K562 (cell line): ENCODE data around the gene SOX6. TPM values are rescaled to one million over a fixed set of nuclear protein-coding genes. Genes with fewer than 3 reads are reported as not detected.

ENCODE experiments used
- ATAC-seq: fragments of 200-7000 bp; cut with Tn5 transposase; 3 replicates; pipeline ENCODE4 v1.9.1; 2020; ENCODE audit warnings: moderate library complexity
- BruUV-seq: library from RNA; stranded (reverse); fragments of 400-500 nt; replicated peaks from 2 replicates; lab custom pipeline; 2021; lab: Mats Ljungman, UMichigan
- CTCF ChIA-PET: fragments of 300-600 bp; formaldehyde crosslinking; extraction: SDS; loops from one replicate; lab custom pipeline; 2021; ENCODE audit warnings: low intra/inter-chr PET ratio; lab: Yijun Ruan, JAX
- POLR2A ChIA-PET: fragments of 300-600, 350-650 bp; sonication (Branson Sonifier 250); formaldehyde crosslinking; extraction: SDS; loops from one replicate; lab custom pipeline; 2021; ENCODE audit warnings: antibody characterized with exemption, inconsistent platforms; lab: Yijun Ruan, JAX
- DNase-seq, 4 experiments: peaks; one replicate each; pipeline versions ENCODE4 v3.0.0 to v3.0.0-alpha.2; 2011 to 2018; ENCODE audit warnings: low spot score in 3 of 4, mixed read lengths in 3 of 4; ENCODE audit errors: extremely low read depth in 1 of 4
- FAIRE-seq: peaks from 2 replicates; lab custom pipeline; 2011; peaks lifted over from hg19 to GRCh38; lab: Jason Lieb, UNC
- H2AFZ ChIP-seq: 2 replicates; pipeline ENCODE4 v1.6.0; 2011; ENCODE audit warnings: low read depth, low read length, control low read depth, inconsistent platforms
- H3K27ac ChIP-seq: fragments of 200-600 bp; 3 replicates; pipeline ENCODE4 v1.8.0; 2011; ENCODE audit warnings: low read depth, mild to moderate bottlenecking, control low read depth, inconsistent platforms, low read length, moderate library complexity, mixed read lengths; ENCODE audit errors: extremely low read depth
- H3K27me3 ChIP-seq, 2 experiments: fragments of 300-600 bp in 1 of 2; 2 replicates in 1 of 2; 3 replicates in 1 of 2; pipeline versions ENCODE4 v1.6.0 to v1.8.0; 2011; ENCODE audit warnings: inconsistent platforms in 2 of 2, low read length in 2 of 2, mild to moderate bottlenecking in 1 of 2, mixed read lengths in 1 of 2, moderate library complexity in 1 of 2; ENCODE audit not compliant: control insufficient read depth in 2 of 2, insufficient read depth in 2 of 2
- H3K36me3 ChIP-seq: fragments of 300-600 bp; 3 replicates; pipeline ENCODE4 v1.8.0; 2011; ENCODE audit warnings: mild to moderate bottlenecking, low read length, inconsistent platforms; ENCODE audit not compliant: control insufficient read depth, insufficient read depth
- H3K4me1 ChIP-seq, 2 experiments: fragments of 200-600 bp in 1 of 2; replicated peaks in 1 of 2; 2 replicates in 1 of 2; 3 replicates in 1 of 2; pipeline versions ENCODE4 v1.5.1 to v1.8.0; 2011; ENCODE audit warnings: inconsistent platforms in 2 of 2, low read length in 2 of 2, mild to moderate bottlenecking in 1 of 2, mixed read lengths in 1 of 2, moderate library complexity in 1 of 2; ENCODE audit not compliant: control insufficient read depth in 2 of 2, insufficient read depth in 2 of 2
- H3K4me2 ChIP-seq: 2 replicates; pipeline ENCODE4 v1.6.1; 2011; ENCODE audit warnings: low read length, control low read depth, inconsistent platforms, mixed read lengths; ENCODE audit not compliant: insufficient read depth
- H3K4me3 ChIP-seq: fragments of 200-600 bp; sonication (generic), shearing (Covaris generic); 2 replicates; pipeline ENCODE4 v1.5.1; 2016; ENCODE audit warnings: control low read depth, inconsistent platforms
- H3K79me2 ChIP-seq: fragments of 200-600 bp; 3 replicates; pipeline ENCODE4 v1.8.0; 2011; ENCODE audit warnings: low read length, inconsistent platforms; ENCODE audit not compliant: control insufficient read depth, insufficient read depth
- H3K9ac ChIP-seq, 2 experiments: 2 replicates each; pipeline versions ENCODE4 v1.6.0 to v1.6.1; 2011; ENCODE audit warnings: low read depth in 2 of 2, low read length in 2 of 2, control low read depth in 1 of 2, inconsistent platforms in 1 of 2, mild to moderate bottlenecking in 1 of 2, mixed read lengths in 1 of 2; ENCODE audit not compliant: insufficient read depth in 1 of 2
- H3K9me1 ChIP-seq: one replicate; pipeline ENCODE4 v1.6.0; 2011; ENCODE audit warnings: inconsistent platforms, mild to moderate bottlenecking, low read length, moderate library complexity; ENCODE audit not compliant: control insufficient read depth, insufficient read depth
- H3K9me3 ChIP-seq: replicated peaks from 2 replicates; pipeline ENCODE4 v1.5.1; 2011; ENCODE audit warnings: low read depth, low read length, inconsistent platforms; ENCODE audit not compliant: control insufficient read depth, insufficient read depth
- H4K20me1 ChIP-seq: replicated peaks from 2 replicates; pipeline ENCODE4 v1.6.1; 2011; ENCODE audit warnings: low read length, inconsistent platforms, mixed read lengths; ENCODE audit not compliant: control insufficient read depth, insufficient read depth
- CEBPB ChIP-seq: fragments of 450-650 bp; IDR thresholded peaks from 2 replicates; pipeline ENCODE4 v1.6.1; 2016; ENCODE audit warnings: missing genetic modification characterization, missing compliant biosample characterization
- CEBPG ChIP-seq, 3 experiments: fragments of 200-800 bp in 1 of 3; sonication (Bioruptor generic) in 1 of 3; sonication (generic) in 1 of 3; formaldehyde crosslinking in 1 of 3; IDR thresholded peaks in 2 of 3; conservative IDR thresholded peaks in 1 of 3; 2 replicates each; pipeline versions ENCODE4 v1.6.1 to v1.8.0; 2016 to 2022; ENCODE audit warnings: missing compliant biosample characterization in 2 of 3, missing genetic modification characterization in 2 of 3, mild to moderate bottlenecking in 1 of 3, missing genetic modification reagents in 1 of 3
- COPS2 ChIP-seq: fragments of 450-650 bp; conservative IDR thresholded peaks from 2 replicates; pipeline ENCODE4 v1.6.1; 2016; ENCODE audit warnings: mild to moderate bottlenecking, moderate library complexity
- EP300 ChIP-seq: IDR thresholded peaks from 2 replicates; pipeline ENCODE4 v1.6.1; 2012; ENCODE audit warnings: low read length, improper control_type of control experiment
- MEIS2 ChIP-seq: fragments of 450-650 bp; IDR thresholded peaks from 2 replicates; pipeline ENCODE4 v1.6.1; 2014; ENCODE audit warnings: mild to moderate bottlenecking; ENCODE audit not compliant: partially characterized antibody
- PBX2 ChIP-seq, 2 experiments: IDR thresholded peaks in 1 of 2; conservative IDR thresholded peaks in 1 of 2; 2 replicates each; pipeline ENCODE4 v1.6.1; 2016; ENCODE audit warnings: low read depth in 2 of 2, mild to moderate bottlenecking in 1 of 2, missing compliant biosample characterization in 1 of 2, missing genetic modification characterization in 1 of 2, moderate library complexity in 1 of 2
- ZBTB7A ChIP-seq: IDR thresholded peaks from 2 replicates; pipeline ENCODE4 v1.6.1; 2011; ENCODE audit warnings: low read depth, mild to moderate bottlenecking, low read length, moderate library complexity, borderline replicate concordance; ENCODE audit not compliant: control insufficient read depth
- in situ Hi-C: fragments of 300-500 bp; cut with MboI; formaldehyde crosslinking; loops from 4 replicates; pipeline ENCODE4 v1.15.0; 2018; ENCODE audit warnings: inconsistent platforms, mixed read lengths
- intact Hi-C: fragments of 100-400 bp; cut with micrococcal nuclease; formaldehyde crosslinking; loops from 2 replicates; pipeline ENCODE4 v1.14.2; 2022
- polyA plus RNA-seq, 8 experiments: library from polyadenylated mRNA; depleted of rRNA in 4 of 8; stranded (reverse) in 5 of 8; unstranded in 3 of 8; fragments of >200 nt; fragmentation: Nextera tagmentation in 2 of 8; fragmentation: Illumina TruSeq in 1 of 8; extraction: Ambion mirVana in 2 of 8; extraction: Trizol in 1 of 8; gene quantifications; 2 replicates each; pipeline versions ENCODE4 v1.2.1 to v1.2.3, GENCODE V29; 2011 to 2014; ENCODE audit warnings: inconsistent platforms in 1 of 8, missing spikeins in 1 of 8
- total RNA-seq, 7 experiments: library from RNA; depleted of rRNA in 6 of 7; stranded (reverse); fragments of >200 nt in 6 of 7; fragmentation: Illumina TruSeq in 2 of 7; extraction: Trizol in 2 of 7; gene quantifications; 2 replicates each; pipeline versions ENCODE4 v1.2.1 to v1.2.3, GENCODE V29; 2011 to 2021; ENCODE audit warnings: low replicate concordance in 1 of 7

SOX6 gene
- total and polyA plus RNA-seq, 9 of the 15 experiments (the other 6 are each of a cell fraction or from before 2014, with no cell fraction given): 0.89 to 8.7 (median 5.7) TPM

GRCh38 chr11:16364254-16364653 is 7.9 kb upstream of the SOX6 start:
- Histone ChIP-seq H3K9me3 (no peaks in the 10 kb centered on the region), H3K4me2 (no peak overlapping the region), H3K79me2 (no peaks in the 10 kb centered on the region), H3K9me1 (no peaks in the 10 kb centered on the region), H3K27ac (peak overlapping the region; percentile 39), H3K27me3 (no peaks in the 10 kb centered on the region), H2AFZ (peak overlapping the region; percentile 36; the same call in 1 of the 2 replicates), H3K9ac (peak overlapping the region in 1 of 2 experiments; percentile 8; a peak in 1 of 4 replicates), H4K20me1 (no peaks in the 10 kb centered on the region), H3K36me3 (no peaks in the 10 kb centered on the region), H3K4me3 (no peak overlapping the region), H3K4me1 (peaks cover 0 to 48% of the 10 kb centered on the region in 2 experiments; a peak in 4 of 5 replicates)
- POLR2A ChIA-PET: interaction anchor here (0.6 to 1.3 kb wide), 4 partner anchors 10 to 84 kb away, joined by 3 to 7 read pairs (median 3); no protein-coding TSS in a partner anchor
- FAIRE-seq: no peak
- peak; percentile 57 for ATAC-seq
- intact Hi-C loops: no loop called here
- no TSS peak for BruUV-seq
- CTCF ChIA-PET: no interaction called here
- no peak for TF ChIP-seq COPS2
- peak; percentile 81 for TF ChIP-seq CEBPB (tag)
- peak; percentile 25 for TF ChIP-seq MEIS2
- 0 out of 2 replicates have a peak, but pooled peaks have one; percentile 6 for TF ChIP-seq EP300
- no peak for TF ChIP-seq ZBTB7A
- no peak for TF ChIP-seq PBX2 (CRISPR knock-in tag; IDR thresholded peaks at IDR 0.05; ENCODE audit: low read depth)
- 0 out of 2 replicates have a peak, but pooled peaks have one; percentile 22 for TF ChIP-seq PBX2 (tag; conservative IDR thresholded peaks at IDR 0.05; ENCODE audit: low read depth)
- no peak for TF ChIP-seq CEBPG (CRISPR knock-in tag; IDR thresholded peaks at IDR 0.05)
- TF ChIP-seq CEBPG (tag; conservative IDR thresholded peaks at IDR 0.05 in 1 of 2, IDR thresholded peaks at IDR 0.05 in 1 of 2): peak in 1 of 2 experiments; percentile 34; a peak in 1 of 4 replicates
- DNase-seq: peak in 1 of 4 experiments; percentile 40
- in situ Hi-C loops: loop anchor here (10.0 kb wide), 1 partner anchor 231 kb away; no protein-coding TSS in a partner anchor
